Sciatic nerve (tissue), 2 donors: Measurements from ENCODE around the gene ZNF211. TPM values are rescaled to one million over a fixed set of nuclear protein-coding genes. Genes with fewer than 3 reads are reported as not detected.

Experiments used
- ATAC-seq: fragments of 200-7000 bp; cut with Tn5 transposase; one replicate; pipeline ENCODE4 v1.9.1; 2020; ENCODE audit warnings: mild to moderate bottlenecking, moderate library complexity
- DNase-seq: peaks from one replicate; pipeline ENCODE4 v3.0.0-alpha.2; 2020; ENCODE audit warnings: low spot score
- intact Hi-C: fragments of 100-400 bp; cut with DNase I; formaldehyde crosslinking; loops from one replicate; pipeline ENCODE4 v1.14.2; 2022
- total RNA-seq: library from RNA; stranded (reverse); fragmentation: NEBNext Ultra II Directional; extraction: Animal tissue kit (Norgen Biotek cat#: 25700); gene quantifications from one replicate; pipeline ENCODE4 v1.2.1, GENCODE V29; 2021
- donor health status: DM: no; HTN: no; CAD: no.
- donor health status: DM: no; HTN: no; CAD: no.

ZNF211 gene
- 17.7 TPM for total RNA-seq

GRCh38 chr19:57632987-57633831, at the start of gene ZNF211:
Gene ZNF211, plus strand, starts transcription at chr19:57633168. Its CDS starts 179 bp downstream, at chr19:57633347.
- ATAC-seq = peak; percentile 100
- DNase-seq = peak; percentile 92
- intact Hi-C loops = no loop called here

GRCh38 chr19:57583521-57584416, 49.2 kb upstream of the ZNF211 start, which contains the start of gene ZIK1:
Gene ZIK1, plus strand, starts transcription at chr19:57584145. Its CDS starts 212 bp downstream, at chr19:57584357.
- intact Hi-C loops = no loop called here
- DNase-seq (peak; percentile 91), ATAC-seq (peak; percentile 98)

GRCh38 chr19:57587529-57587928, 45.4 kb upstream of the ZNF211 start:
- intact Hi-C loops = no loop called here
- no peak for ATAC-seq
- no peak for DNase-seq

- intact Hi-C loops = no loop called here
- DNase-seq = no peak
- ATAC-seq = no peak
Observed at GRCh38 chr19:57599377-57599760, 33.6 kb upstream of the ZNF211 start.

GRCh38 chr19:57599761-57600383, 33.1 kb upstream of the ZNF211 start, which contains the start of gene ZNF530:
Gene ZNF530, plus strand, starts transcription at chr19:57599885. Its CDS starts 4,461 bp downstream, at chr19:57604346.
- DNase-seq (peak; percentile 96), ATAC-seq (peak; percentile 100)
- intact Hi-C loops = no loop called here

- ATAC-seq (no peak), DNase-seq (no peak)
- intact Hi-C loops = no loop called here
Observed at GRCh38 chr19:57606931-57607330, 26.0 kb upstream of the ZNF211 start.

GRCh38 chr19:57611113-57611512, 21.9 kb upstream of the ZNF211 start:
- no peak for DNase-seq
- intact Hi-C loops = no loop called here
- ATAC-seq = no peak

- DNase-seq (peak; percentile 94), ATAC-seq (peak; percentile 99)
- intact Hi-C loops = no loop called here
Observed at GRCh38 chr19:57613941-57614743, 18.8 kb upstream of the ZNF211 start, which contains the start of gene ZNF134. Gene ZNF134, plus strand, starts transcription at chr19:57614242. Its CDS starts 5,227 bp downstream, at chr19:57619469.

- no peak for DNase-seq
- intact Hi-C loops = no loop called here
- no peak for ATAC-seq
Observed at GRCh38 chr19:57615346-57615745, 17.6 kb upstream of the ZNF211 start.

- no peak for DNase-seq
- no peak for ATAC-seq
- intact Hi-C loops = no loop called here
Observed at GRCh38 chr19:57620673-57621348, 12.2 kb upstream of the ZNF211 start.

- DNase-seq (no peak), ATAC-seq (no peak)
- intact Hi-C loops = no loop called here
Observed at GRCh38 chr19:57623091-57623490, 9.9 kb upstream of the ZNF211 start.

- intact Hi-C loops = no loop called here
- DNase-seq (no peak), ATAC-seq (no peak)
Observed at GRCh38 chr19:57633832-57634131, 814 bp downstream of the ZNF211 start.

- DNase-seq = no peak
- ATAC-seq = no peak
- intact Hi-C loops = no loop called here
Observed at GRCh38 chr19:57637379-57637778, 4.4 kb downstream of the ZNF211 start.

- DNase-seq (no peak), ATAC-seq (no peak)
- intact Hi-C loops = no loop called here
Observed at GRCh38 chr19:57641715-57642234, 8.8 kb downstream of the ZNF211 start.

- no peak for DNase-seq
- intact Hi-C loops = no loop called here
- no peak for ATAC-seq
Observed at GRCh38 chr19:57642396-57643046, 9.6 kb downstream of the ZNF211 start.

GRCh38 chr19:57643734-57644133, 10.8 kb downstream of the ZNF211 start:
- ATAC-seq = no peak
- no peak for DNase-seq
- intact Hi-C loops = no loop called here

- intact Hi-C loops = no loop called here
- DNase-seq (no peak), ATAC-seq (no peak)
Observed at GRCh38 chr19:57648331-57649003, 15.5 kb downstream of the ZNF211 start.
